Ectodermal cell (in vitro differentiated cells): ENCODE results near the gene CCNB1.
"Not testable (repeated sequence)": the region's sequence is repeated elsewhere in the genome, so short reads cannot be mapped to it uniquely, and the experiment has no call there.

ENCODE experiments used
- H3K27ac ChIP-seq: 2 replicates; pipeline ENCODE4 v1.7.0; 2013; ENCODE audit warnings: mild to moderate bottlenecking, low read depth, low read length; ENCODE audit not compliant: insufficient read depth, poor library complexity, severe bottlenecking
- H3K27me3 ChIP-seq: 2 replicates; pipeline ENCODE4 v1.7.0; 2013; ENCODE audit warnings: mild to moderate bottlenecking, low read length; ENCODE audit not compliant: insufficient read depth, control insufficient read depth, poor library complexity, severe bottlenecking
- H3K36me3 ChIP-seq: one replicate; pipeline ENCODE4 v1.7.0; 2013; ENCODE audit warnings: low read length; ENCODE audit not compliant: control insufficient read depth, insufficient read depth
- H3K4me1 ChIP-seq: one replicate; pipeline ENCODE4 v1.7.0; 2013; ENCODE audit warnings: low read length; ENCODE audit not compliant: control insufficient read depth, insufficient read depth
- H3K4me3 ChIP-seq: 2 replicates; pipeline ENCODE4 v1.7.0; 2013; ENCODE audit warnings: low read depth, low read length, control low read depth; ENCODE audit not compliant: insufficient read depth
- H3K9me3 ChIP-seq: 2 replicates; pipeline ENCODE4 v1.7.0; 2013; ENCODE audit warnings: mild to moderate bottlenecking, low read length, moderate library complexity; ENCODE audit not compliant: control insufficient read depth
- WGBS, 2 experiments: methylation state at CpG; one replicate each; pipeline ENCODE4 v1.1.7; 2013; ENCODE audit warnings: missing lambda C conversion rate in 2 of 2; 5-methylcytosine and 5-hydroxymethylcytosine counted together

CCNB1 gene

DNA sequence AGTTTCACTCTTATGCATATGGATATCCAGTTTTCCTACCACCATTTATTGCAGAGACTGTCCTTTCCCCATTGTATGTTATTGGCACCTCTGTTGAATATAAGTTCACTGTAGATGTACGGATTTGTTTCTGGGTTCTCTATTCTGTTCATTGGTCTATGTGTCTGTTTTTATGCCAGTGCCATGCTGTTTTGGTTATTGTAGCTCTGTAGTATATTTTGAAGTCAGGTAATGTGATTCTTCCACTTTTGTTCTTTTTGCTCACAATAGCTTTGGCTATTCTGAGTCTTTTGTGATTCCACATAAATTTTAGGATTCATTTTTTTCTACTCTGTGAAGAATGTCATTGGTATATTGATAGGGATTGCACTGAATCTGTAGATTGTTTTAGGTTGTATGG, 26.1 kb upstream of the CCNB1 start:
- no peaks in the 10 kb centered on the region for H3K4me1 ChIP-seq
- WGBS, 2 experiments: 73 to 95% methylated on average over 1 of the region's 1 CpG
- no peak overlapping the region for H3K27ac ChIP-seq

GRCh38 chr5:69148576-69148975, 18.4 kb upstream of the CCNB1 start:
- not testable (repeated sequence) for H3K4me1 ChIP-seq, H3K27me3 ChIP-seq, H3K27ac ChIP-seq, H3K9me3 ChIP-seq, H3K36me3 ChIP-seq, H3K4me3 ChIP-seq
- WGBS, 2 experiments: 93 to 95% methylated on average over 7 of the region's 7 CpGs

More for the DNA sequence above, 26.1 kb upstream of the CCNB1 start:
- Histone ChIP-seq H3K9me3 (no peaks in the 10 kb centered on the region), H3K4me3 (no peak overlapping the region), H3K36me3 (no peaks in the 10 kb centered on the region), H3K27me3 (no peaks in the 10 kb centered on the region)

GRCh38 chr5:69148981-69149675, 17.8 kb upstream of the CCNB1 start:
- Histone ChIP-seq H3K4me3 (no peak overlapping the region), H3K27ac (no peak overlapping the region), H3K4me1 (no peaks in the 10 kb centered on the region), H3K36me3 (no peaks in the 10 kb centered on the region), H3K9me3 (no peaks in the 10 kb centered on the region), H3K27me3 (no peaks in the 10 kb centered on the region)
- 90 to 93% methylated on average over 2 of the region's 2 CpGs for WGBS, 2 experiments

- H3K27me3 ChIP-seq: no peaks in the 10 kb centered on the region
- no peak overlapping the region for H3K27ac ChIP-seq
- no peak overlapping the region for H3K4me3 ChIP-seq
- WGBS, 2 experiments: 91 to 94% methylated on average over 5 of the region's 5 CpGs
- no peaks in the 10 kb centered on the region for H3K9me3 ChIP-seq
- no peaks in the 10 kb centered on the region for H3K36me3 ChIP-seq
- H3K4me1 ChIP-seq: no peaks in the 10 kb centered on the region
Measured at GRCh38 chr5:69149676-69150010, 17.3 kb upstream of the CCNB1 start.

- 93 to 94% methylated on average over 3 of the region's 3 CpGs for WGBS, 2 experiments
- Histone ChIP-seq H3K36me3 (no peaks in the 10 kb centered on the region), H3K4me1 (no peaks in the 10 kb centered on the region), H3K27me3 (no peaks in the 10 kb centered on the region), H3K27ac (no peak overlapping the region), H3K4me3 (no peak overlapping the region), H3K9me3 (no peaks in the 10 kb centered on the region)
Measured at GRCh38 chr5:69152731-69153130, 14.2 kb upstream of the CCNB1 start.

DNA sequence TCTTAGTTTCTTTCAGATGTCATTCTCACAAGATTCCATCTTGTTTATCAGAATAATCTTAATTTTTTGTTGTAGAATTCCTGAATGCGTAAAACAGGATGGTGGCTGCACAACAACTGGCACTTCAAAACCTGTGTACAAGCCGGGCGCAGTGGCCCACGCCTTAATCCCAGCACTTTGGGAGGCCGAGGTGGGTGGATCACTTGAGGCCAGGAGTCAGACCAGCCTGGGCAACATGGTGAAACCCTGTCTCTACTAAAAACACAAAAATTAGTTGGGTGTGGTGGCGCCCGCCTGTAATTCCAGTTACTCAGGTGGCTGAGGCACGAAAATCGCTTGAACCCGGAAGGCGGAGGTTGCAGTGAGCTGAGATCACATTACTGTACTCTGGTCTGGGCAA, 10.5 kb upstream of the CCNB1 start:
- no peaks in the 10 kb centered on the region for H3K4me1 ChIP-seq
- H3K27me3 ChIP-seq: no peaks in the 10 kb centered on the region
- H3K9me3 ChIP-seq: no peaks in the 10 kb centered on the region
- no peak overlapping the region for H3K27ac ChIP-seq
- WGBS, 2 experiments: 94 to 97% methylated on average over 11 of the region's 11 CpGs
- no peaks in the 10 kb centered on the region for H3K36me3 ChIP-seq
- no peak overlapping the region for H3K4me3 ChIP-seq

- no peaks in the 10 kb centered on the region for H3K4me1 ChIP-seq
- H3K9me3 ChIP-seq: no peaks in the 10 kb centered on the region
- no peak overlapping the region for H3K27ac ChIP-seq
- H3K27me3 ChIP-seq: no peaks in the 10 kb centered on the region
- 89 to 93% methylated on average over 3 of the region's 3 CpGs for WGBS, 2 experiments
- no peak overlapping the region for H3K4me3 ChIP-seq
- H3K36me3 ChIP-seq: no peaks in the 10 kb centered on the region
Measured at GRCh38 chr5:69158039-69158438, 8.9 kb upstream of the CCNB1 start.

- Histone ChIP-seq H3K4me3 (no peak overlapping the region), H3K27ac (no peak overlapping the region), H3K27me3 (no peaks in the 10 kb centered on the region), H3K36me3 (no peaks in the 10 kb centered on the region), H3K9me3 (no peaks in the 10 kb centered on the region), H3K4me1 (no peaks in the 10 kb centered on the region)
- 79 to 81% methylated on average over 16 of the region's 16 CpGs for WGBS, 2 experiments
Measured at GRCh38 chr5:69160651-69161050, 6.3 kb upstream of the CCNB1 start.

- H3K4me1 ChIP-seq: peaks cover 14% of the 10 kb centered on the region
- H3K36me3 ChIP-seq: peaks cover 24% of the 10 kb centered on the region
- H3K4me3 ChIP-seq: peak overlapping the region; percentile 94
- 0 to 1% methylated on average over 11 of the region's 11 CpGs for WGBS, 2 experiments
- H3K27ac ChIP-seq: peak overlapping the region; percentile 76
- H3K9me3 ChIP-seq: no peaks in the 10 kb centered on the region
- H3K27me3 ChIP-seq: no peaks in the 10 kb centered on the region
Measured at GRCh38 chr5:69167493-69167855, 524 bp downstream of the CCNB1 start.

DNA sequence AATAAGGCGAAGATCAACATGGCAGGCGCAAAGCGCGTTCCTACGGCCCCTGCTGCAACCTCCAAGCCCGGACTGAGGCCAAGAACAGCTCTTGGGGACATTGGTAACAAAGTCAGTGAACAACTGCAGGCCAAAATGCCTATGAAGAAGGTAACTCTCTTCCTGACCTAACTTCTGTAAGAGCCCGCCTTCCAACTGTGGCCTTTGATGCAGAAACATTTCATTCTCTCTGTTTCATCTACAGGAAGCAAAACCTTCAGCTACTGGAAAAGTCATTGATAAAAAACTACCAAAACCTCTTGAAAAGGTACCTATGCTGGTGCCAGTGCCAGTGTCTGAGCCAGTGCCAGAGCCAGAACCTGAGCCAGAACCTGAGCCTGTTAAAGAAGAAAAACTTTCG, 979 bp downstream of the CCNB1 start:
- Histone ChIP-seq H3K4me1 (peaks cover 14% of the 10 kb centered on the region), H3K9me3 (no peaks in the 10 kb centered on the region), H3K36me3 (peaks cover 27% of the 10 kb centered on the region), H3K27me3 (no peaks in the 10 kb centered on the region), H3K27ac (no peak overlapping the region), H3K4me3 (peak overlapping the region; percentile 94)
- WGBS, 2 experiments: 33 to 35% methylated on average over 8 of the region's 8 CpGs

- H3K27ac ChIP-seq: no peak overlapping the region
- H3K36me3 ChIP-seq: peaks cover 50% of the 10 kb centered on the region
- H3K4me3 ChIP-seq: no peak overlapping the region
- H3K4me1 ChIP-seq: peaks cover 14% of the 10 kb centered on the region
- 94 to 96% methylated on average over 1 of the region's 1 CpG for WGBS, 2 experiments
- no peaks in the 10 kb centered on the region for H3K27me3 ChIP-seq
- no peaks in the 10 kb centered on the region for H3K9me3 ChIP-seq
Measured at GRCh38 chr5:69170495-69170894, 3.5 kb downstream of the CCNB1 start.
